ENCODE results near the gene CELSR3.

Gene CELSR3

GRCh38 chr3:48594417-48595049, 68.2 kb downstream of the CELSR3 start:
- H3K4me1 ChIP-seq (ENCODE audit: control insufficient read depth, insufficient read depth, low read length, poor library complexity, severe bottlenecking), result peaks cover 5% of the 10 kb centered on the region
- peaks cover 18% of the 10 kb centered on the region for H3K36me3 ChIP-seq (ENCODE audit: control insufficient read depth, insufficient read depth, low read length)
- no peaks in the 10 kb centered on the region for H3K9me3 ChIP-seq (ENCODE audit: control insufficient read depth, low read length)
- no peak for DNase-seq
- H3K27me3 ChIP-seq (replicated peaks; ENCODE audit: control insufficient read depth, insufficient read depth, low read length, poor library complexity, severe bottlenecking), result peaks cover 11% of the 10 kb centered on the region
- no peak overlapping the region for H3K4me3 ChIP-seq (ENCODE audit: insufficient read depth, low read depth, low read length, poor library complexity, severe bottlenecking)
- H3K27ac ChIP-seq (ENCODE audit: insufficient read depth, low read length, poor library complexity, severe bottlenecking), result no peak overlapping the region

- Histone ChIP-seq H3K9me3 (ENCODE audit: control insufficient read depth, low read length) (no peaks in the 10 kb centered on the region), H3K27ac (ENCODE audit: insufficient read depth, low read length, poor library complexity, severe bottlenecking) (no peak overlapping the region), H3K27me3 (replicated peaks; ENCODE audit: control insufficient read depth, insufficient read depth, low read length, poor library complexity, severe bottlenecking) (peaks cover 11% of the 10 kb centered on the region), H3K36me3 (ENCODE audit: control insufficient read depth, insufficient read depth, low read length) (peaks cover 6% of the 10 kb centered on the region), H3K4me1 (ENCODE audit: control insufficient read depth, insufficient read depth, low read length, poor library complexity, severe bottlenecking) (peaks cover 5% of the 10 kb centered on the region), H3K4me3 (ENCODE audit: insufficient read depth, low read depth, low read length, poor library complexity, severe bottlenecking) (no peak overlapping the region)
- no peak for DNase-seq
Observed at GRCh38 chr3:48593337-48593736, 69.3 kb downstream of the CELSR3 start.

- DNase-seq, result no peak
- no peak overlapping the region for H3K4me3 ChIP-seq (ENCODE audit: insufficient read depth, low read depth, low read length, poor library complexity, severe bottlenecking)
- no peaks in the 10 kb centered on the region for H3K36me3 ChIP-seq (ENCODE audit: control insufficient read depth, insufficient read depth, low read length)
- H3K27me3 ChIP-seq (replicated peaks; ENCODE audit: control insufficient read depth, insufficient read depth, low read length, poor library complexity, severe bottlenecking), result peaks cover 11% of the 10 kb centered on the region
- H3K27ac ChIP-seq (ENCODE audit: insufficient read depth, low read length, poor library complexity, severe bottlenecking), result no peak overlapping the region
- H3K9me3 ChIP-seq (ENCODE audit: control insufficient read depth, low read length), result no peaks in the 10 kb centered on the region
- H3K4me1 ChIP-seq (ENCODE audit: control insufficient read depth, insufficient read depth, low read length, poor library complexity, severe bottlenecking), result peaks cover 5% of the 10 kb centered on the region
Observed at GRCh38 chr3:48592519-48593087, 70.1 kb downstream of the CELSR3 start.

GRCh38 chr3:48591886-48592518, 70.7 kb downstream of the CELSR3 start:
- Histone ChIP-seq H3K36me3 (ENCODE audit: control insufficient read depth, insufficient read depth, low read length) (no peaks in the 10 kb centered on the region), H3K9me3 (ENCODE audit: control insufficient read depth, low read length) (no peaks in the 10 kb centered on the region), H3K4me1 (ENCODE audit: control insufficient read depth, insufficient read depth, low read length, poor library complexity, severe bottlenecking) (peaks cover 5% of the 10 kb centered on the region), H3K27ac (ENCODE audit: insufficient read depth, low read length, poor library complexity, severe bottlenecking) (no peak overlapping the region), H3K4me3 (ENCODE audit: insufficient read depth, low read depth, low read length, poor library complexity, severe bottlenecking) (no peak overlapping the region), H3K27me3 (replicated peaks; ENCODE audit: control insufficient read depth, insufficient read depth, low read length, poor library complexity, severe bottlenecking) (peaks cover 11% of the 10 kb centered on the region)
- no peak for DNase-seq

GRCh38 chr3:48591436-48591835, 71.2 kb downstream of the CELSR3 start:
- Histone ChIP-seq H3K36me3 (ENCODE audit: control insufficient read depth, insufficient read depth, low read length) (no peaks in the 10 kb centered on the region), H3K27me3 (replicated peaks; ENCODE audit: control insufficient read depth, insufficient read depth, low read length, poor library complexity, severe bottlenecking) (peaks cover 11% of the 10 kb centered on the region), H3K9me3 (ENCODE audit: control insufficient read depth, low read length) (no peaks in the 10 kb centered on the region), H3K27ac (ENCODE audit: insufficient read depth, low read length, poor library complexity, severe bottlenecking) (no peak overlapping the region), H3K4me1 (ENCODE audit: control insufficient read depth, insufficient read depth, low read length, poor library complexity, severe bottlenecking) (peaks cover 5% of the 10 kb centered on the region), H3K4me3 (ENCODE audit: insufficient read depth, low read depth, low read length, poor library complexity, severe bottlenecking) (no peak overlapping the region)
- DNase-seq, result no peak

- Histone ChIP-seq H3K4me1 (ENCODE audit: control insufficient read depth, insufficient read depth, low read length, poor library complexity, severe bottlenecking) (no peaks in the 10 kb centered on the region), H3K9me3 (ENCODE audit: control insufficient read depth, low read length) (no peaks in the 10 kb centered on the region), H3K36me3 (ENCODE audit: control insufficient read depth, insufficient read depth, low read length) (no peaks in the 10 kb centered on the region), H3K4me3 (ENCODE audit: insufficient read depth, low read depth, low read length, poor library complexity, severe bottlenecking) (no peak overlapping the region), H3K27me3 (replicated peaks; ENCODE audit: control insufficient read depth, insufficient read depth, low read length, poor library complexity, severe bottlenecking) (peaks cover 3% of the 10 kb centered on the region), H3K27ac (ENCODE audit: insufficient read depth, low read length, poor library complexity, severe bottlenecking) (no peak overlapping the region)
- no peak for DNase-seq
Observed at GRCh38 chr3:48588230-48588629, 74.5 kb downstream of the CELSR3 start.

- Histone ChIP-seq H3K4me3 (ENCODE audit: insufficient read depth, low read depth, low read length, poor library complexity, severe bottlenecking) (no peak overlapping the region), H3K27ac (ENCODE audit: insufficient read depth, low read length, poor library complexity, severe bottlenecking) (no peak overlapping the region), H3K36me3 (ENCODE audit: control insufficient read depth, insufficient read depth, low read length) (no peaks in the 10 kb centered on the region), H3K27me3 (replicated peaks; ENCODE audit: control insufficient read depth, insufficient read depth, low read length, poor library complexity, severe bottlenecking) (no peaks in the 10 kb centered on the region), H3K4me1 (ENCODE audit: control insufficient read depth, insufficient read depth, low read length, poor library complexity, severe bottlenecking) (no peaks in the 10 kb centered on the region), H3K9me3 (ENCODE audit: control insufficient read depth, low read length) (no peaks in the 10 kb centered on the region)
- DNase-seq, result no peak
Observed at GRCh38 chr3:48587686-48588085, 75.0 kb downstream of the CELSR3 start.
